Measurements from ENCODE around the gene PRPSAP1. TPM values are rescaled to one million over a fixed set of nuclear protein-coding genes. Genes with fewer than 3 reads are reported as not detected.

Gene PRPSAP1
- total RNA-seq, 6 experiments from 2014 or later: 32.6 to 37.4 (median 35.1) TPM

DNA sequence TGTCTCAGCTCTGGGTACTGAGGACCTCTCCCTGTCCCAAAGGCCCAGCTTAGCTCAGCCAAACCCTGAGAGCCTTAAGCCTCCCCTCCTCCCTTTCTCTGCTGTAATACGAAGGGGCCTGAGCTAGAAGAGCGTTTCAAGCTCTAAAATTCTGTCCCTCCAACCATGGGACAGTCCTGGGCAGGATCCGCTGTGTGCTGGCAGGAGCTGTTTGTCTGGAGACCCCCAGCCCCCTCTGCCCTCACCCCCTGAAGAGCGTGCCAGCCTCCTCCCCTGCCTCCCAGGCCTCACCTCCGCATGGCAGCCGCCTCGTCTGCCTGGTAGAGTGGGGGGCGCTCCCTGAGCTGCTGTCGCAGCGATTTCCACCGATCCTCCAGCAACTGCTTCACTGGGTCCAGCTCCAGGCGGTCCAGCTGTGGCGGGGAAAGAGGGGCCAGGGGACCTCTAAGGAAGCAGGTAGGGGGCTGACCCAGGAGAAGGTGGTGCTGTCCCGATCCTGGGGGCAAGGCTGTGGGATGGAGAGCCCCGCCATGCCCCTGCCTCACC lies 73.9 kb downstream of the PRPSAP1 start:
- Mint-ChIP-seq H3K4me1 (ENCODE audit: low read depth) (peaks cover 20% of the 10 kb centered on the region), H3K27ac (no peak overlapping the region), H3K27me3 (ENCODE audit: insufficient read depth) (no peaks in the 10 kb centered on the region; the same call in 1 of the 2 replicates), H3K36me3 (ENCODE audit: low read depth) (no peaks in the 10 kb centered on the region), H3K4me3 (no peak overlapping the region), H3K9me3 (no peaks in the 10 kb centered on the region)
- TF ChIP-seq, protein P1, sequence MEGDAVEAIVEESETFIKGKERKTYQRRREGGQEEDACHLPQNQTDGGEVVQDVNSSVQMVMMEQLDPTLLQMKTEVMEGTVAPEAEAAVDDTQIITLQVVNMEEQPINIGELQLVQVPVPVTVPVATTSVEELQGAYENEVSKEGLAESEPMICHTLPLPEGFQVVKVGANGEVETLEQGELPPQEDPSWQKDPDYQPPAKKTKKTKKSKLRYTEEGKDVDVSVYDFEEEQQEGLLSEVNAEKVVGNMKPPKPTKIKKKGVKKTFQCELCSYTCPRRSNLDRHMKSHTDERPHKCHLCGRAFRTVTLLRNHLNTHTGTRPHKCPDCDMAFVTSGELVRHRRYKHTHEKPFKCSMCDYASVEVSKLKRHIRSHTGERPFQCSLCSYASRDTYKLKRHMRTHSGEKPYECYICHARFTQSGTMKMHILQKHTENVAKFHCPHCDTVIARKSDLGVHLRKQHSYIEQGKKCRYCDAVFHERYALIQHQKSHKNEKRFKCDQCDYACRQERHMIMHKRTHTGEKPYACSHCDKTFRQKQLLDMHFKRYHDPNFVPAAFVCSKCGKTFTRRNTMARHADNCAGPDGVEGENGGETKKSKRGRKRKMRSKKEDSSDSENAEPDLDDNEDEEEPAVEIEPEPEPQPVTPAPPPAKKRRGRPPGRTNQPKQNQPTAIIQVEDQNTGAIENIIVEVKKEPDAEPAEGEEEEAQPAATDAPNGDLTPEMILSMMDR (IDR thresholded peaks at IDR 0.05): no peak; the same call in none of the 2 replicates
- DNase-seq: no peak

DNA sequence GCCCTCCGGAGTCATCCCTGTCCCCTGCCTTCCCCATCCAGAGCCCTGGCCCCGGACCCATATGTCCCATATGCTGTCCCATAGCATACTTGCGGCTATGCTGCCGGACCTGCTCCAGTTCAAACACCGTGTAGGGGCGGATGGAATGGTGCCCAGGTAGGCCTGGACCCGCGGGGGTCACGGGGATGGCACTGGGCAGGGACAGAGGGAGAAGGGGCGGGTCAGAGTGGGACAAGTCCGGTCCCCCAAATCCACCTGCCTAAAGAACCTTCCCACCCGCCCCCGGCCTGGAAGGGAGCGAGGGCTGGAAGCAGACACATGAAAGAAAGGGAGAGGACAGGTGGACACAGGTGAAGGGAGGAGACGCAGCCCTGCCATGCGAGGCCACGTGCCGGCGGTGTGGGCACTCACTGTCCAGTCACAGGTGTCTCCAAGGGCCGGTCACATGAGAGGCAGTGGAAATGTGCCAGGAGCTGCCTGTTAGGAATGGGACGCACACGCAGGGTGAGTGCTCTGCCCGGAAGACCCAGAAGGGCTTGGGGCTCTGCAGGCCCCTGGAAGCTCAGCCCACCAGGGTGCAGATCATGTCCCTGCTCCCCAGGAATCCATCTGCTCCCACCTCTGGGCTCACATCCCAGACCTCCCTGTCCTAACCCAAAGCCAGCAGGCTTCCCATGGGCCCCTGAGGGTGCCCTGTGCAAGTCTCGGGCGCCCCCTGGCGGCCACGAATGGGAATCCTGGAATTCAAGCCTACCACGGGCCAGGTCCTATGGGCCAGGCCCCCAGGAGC lies 74.6 kb downstream of the PRPSAP1 start:
- Mint-ChIP-seq H3K4me1 (ENCODE audit: low read depth) (peaks cover 20% of the 10 kb centered on the region), H3K27me3 (ENCODE audit: insufficient read depth) (no peaks in the 10 kb centered on the region; the same call in 1 of the 2 replicates), H3K36me3 (ENCODE audit: low read depth) (no peaks in the 10 kb centered on the region), H3K9me3 (no peaks in the 10 kb centered on the region), H3K27ac (no peak overlapping the region), H3K4me3 (no peak overlapping the region)
- peak; percentile 59 for DNase-seq
- TF ChIP-seq, protein P1 (IDR thresholded peaks at IDR 0.05): peak; percentile 100

DNA sequence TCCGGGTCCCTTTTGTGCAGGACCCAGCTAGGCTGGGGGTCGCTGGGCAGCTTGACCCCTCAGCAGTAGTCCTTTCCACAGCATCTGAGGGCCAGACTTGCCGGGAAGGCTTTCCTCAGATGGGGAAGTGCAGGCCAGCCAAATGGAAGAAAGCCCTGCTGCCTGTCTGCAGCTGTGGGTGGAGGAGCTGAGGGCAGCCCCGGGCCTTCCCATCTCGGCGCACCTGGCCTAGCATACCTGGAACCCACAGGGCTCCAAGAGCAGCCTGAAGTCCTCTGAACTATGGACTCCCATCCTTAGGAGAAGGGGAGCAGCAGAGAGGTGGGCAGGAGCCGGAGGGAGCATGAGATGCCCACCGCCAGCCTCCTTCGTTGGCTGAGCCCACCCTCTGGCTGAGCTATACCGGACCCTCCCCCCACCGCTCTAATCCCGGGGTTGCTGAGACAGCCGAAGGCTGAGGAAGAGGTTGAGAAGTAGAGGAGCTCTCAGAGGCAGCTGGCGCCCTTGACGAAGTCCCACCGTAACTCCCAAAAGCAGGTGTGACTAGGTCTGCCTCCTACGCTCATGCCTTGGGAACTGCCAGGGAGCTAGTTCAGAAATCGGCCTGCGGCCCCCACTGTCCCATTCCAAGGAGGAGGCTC lies 75.3 kb downstream of the PRPSAP1 start:
- H3K4me1 Mint-ChIP-seq (ENCODE audit: low read depth): peaks cover 20% of the 10 kb centered on the region
- no peak overlapping the region for H3K4me3 Mint-ChIP-seq
- H3K36me3 Mint-ChIP-seq (ENCODE audit: low read depth): no peaks in the 10 kb centered on the region
- H3K9me3 Mint-ChIP-seq: no peaks in the 10 kb centered on the region
- no peaks in the 10 kb centered on the region; the same call in 1 of the 2 replicates for H3K27me3 Mint-ChIP-seq (ENCODE audit: insufficient read depth)
- TF ChIP-seq, protein P1 (IDR thresholded peaks at IDR 0.05): no peak
- no peak for DNase-seq
- H3K27ac Mint-ChIP-seq: no peak overlapping the region

DNA sequence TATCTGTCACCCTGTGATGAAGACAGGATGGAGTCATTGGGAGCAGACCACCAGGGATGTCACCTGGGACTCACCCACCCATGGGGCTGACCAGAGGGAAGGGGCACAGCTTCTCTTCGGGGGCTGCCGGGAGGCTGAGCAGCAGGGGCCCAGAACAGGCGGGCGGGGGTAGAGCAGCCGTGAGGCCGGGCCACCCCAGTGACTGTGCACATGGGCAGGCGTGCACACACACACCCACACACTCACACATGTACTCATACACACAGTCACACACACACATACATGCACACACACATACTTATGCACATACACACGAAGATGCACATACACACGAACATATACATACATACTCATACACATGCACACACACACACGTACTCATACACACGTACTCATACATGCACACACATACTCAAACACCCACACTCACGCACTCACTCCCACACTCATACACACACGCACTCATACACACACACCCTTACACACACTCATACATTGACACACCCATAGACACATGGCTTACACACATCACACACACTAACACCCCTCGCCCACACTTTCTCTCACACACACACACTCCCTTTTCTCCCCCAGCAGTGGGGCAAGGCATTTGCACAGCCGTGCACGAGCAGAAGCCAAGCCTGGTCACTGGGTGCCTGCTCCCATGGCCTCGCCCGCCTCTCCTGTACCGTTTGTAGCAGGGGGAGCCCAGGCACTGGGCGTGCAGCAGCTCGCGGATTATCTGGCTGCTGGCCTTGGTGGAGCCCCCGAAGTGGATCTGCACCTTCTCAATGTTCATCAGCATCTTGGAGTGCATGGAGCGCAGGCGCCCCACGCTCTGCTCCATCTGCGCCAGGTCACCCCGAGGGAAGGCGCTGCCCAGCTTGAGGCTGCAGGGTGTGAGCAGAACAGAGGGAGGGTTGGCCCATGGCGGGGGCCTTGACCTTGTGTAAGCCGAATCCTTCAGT lies 76.1 kb downstream of the PRPSAP1 start:
- H3K36me3 Mint-ChIP-seq (ENCODE audit: low read depth): no peaks in the 10 kb centered on the region
- TF ChIP-seq, protein P1 (IDR thresholded peaks at IDR 0.05): no peak
- no peak for DNase-seq
- H3K27me3 Mint-ChIP-seq (ENCODE audit: insufficient read depth): peaks cover 5% of the 10 kb centered on the region; the same call in 1 of the 2 replicates
- no peak overlapping the region for H3K4me3 Mint-ChIP-seq
- H3K27ac Mint-ChIP-seq: peak overlapping the region; percentile 86
- H3K4me1 Mint-ChIP-seq (ENCODE audit: low read depth): peaks cover 20% of the 10 kb centered on the region
- H3K9me3 Mint-ChIP-seq: no peaks in the 10 kb centered on the region

Data from HFFc6 (cell line).